ENCODE data around the gene CASK.
A peak's percentile ranks its signal among the peaks of the same experiment; 100 is the strongest.

The CASK gene

DNA sequence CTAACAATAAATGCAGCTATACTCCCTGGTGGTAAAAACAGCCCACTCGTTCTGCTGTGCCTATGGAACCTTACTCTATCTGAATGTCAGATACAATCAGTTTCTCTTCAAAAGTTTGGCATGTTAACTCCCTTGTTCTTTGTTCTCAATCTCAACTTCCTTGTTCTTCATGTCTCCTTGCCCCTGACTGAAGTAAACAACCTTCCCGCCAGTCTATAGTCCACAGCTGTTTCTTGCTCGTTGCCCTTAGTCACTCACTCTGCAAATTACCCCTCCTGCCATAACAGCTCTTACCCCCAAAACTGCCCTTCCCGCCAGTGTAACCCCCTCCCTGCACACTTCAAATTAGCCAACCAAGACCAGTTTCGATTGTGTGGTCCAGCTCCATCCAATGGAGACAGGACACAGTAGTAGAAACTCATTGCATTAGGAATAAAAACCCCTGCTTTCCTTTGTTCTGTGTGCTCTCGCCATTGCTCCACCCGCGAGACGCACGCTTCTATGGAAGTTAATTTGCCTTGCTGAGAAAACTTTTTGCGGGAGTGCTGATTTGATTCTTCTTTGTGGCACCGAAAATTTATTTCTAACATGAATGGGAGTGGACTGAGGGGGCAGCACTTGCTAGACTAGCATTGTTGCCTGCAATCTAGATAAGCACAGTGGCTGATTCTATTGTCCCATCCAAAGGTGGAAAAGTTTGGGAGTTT, 206.4 kb downstream of the CASK start:
- no peak for TF ChIP-seq PAX5 (IDR thresholded peaks at IDR 0.05; ENCODE audit: insufficient read depth, low read length, severe bottlenecking)
- TF ChIP-seq POLR2AphosphoS5 (IDR thresholded peaks at IDR 0.05; ENCODE audit: low read depth, low read length), result no peak
- TF ChIP-seq SPI1 (IDR thresholded peaks at IDR 0.05; ENCODE audit: low read depth, low read length), result no peak
- TF ChIP-seq TAF1 (IDR thresholded peaks at IDR 0.05; ENCODE audit: low read depth, low read length), result no peak
- no peak for TF ChIP-seq POU2F2 (IDR thresholded peaks at IDR 0.05; ENCODE audit: low read depth, low read length)
- TF ChIP-seq POLR2A (IDR thresholded peaks at IDR 0.05; ENCODE audit: low read depth, low read length), result no peak
- no peak for FAIRE-seq
- no peak for DNase-seq (ENCODE audit: insufficient read length, low spot score)

DNA sequence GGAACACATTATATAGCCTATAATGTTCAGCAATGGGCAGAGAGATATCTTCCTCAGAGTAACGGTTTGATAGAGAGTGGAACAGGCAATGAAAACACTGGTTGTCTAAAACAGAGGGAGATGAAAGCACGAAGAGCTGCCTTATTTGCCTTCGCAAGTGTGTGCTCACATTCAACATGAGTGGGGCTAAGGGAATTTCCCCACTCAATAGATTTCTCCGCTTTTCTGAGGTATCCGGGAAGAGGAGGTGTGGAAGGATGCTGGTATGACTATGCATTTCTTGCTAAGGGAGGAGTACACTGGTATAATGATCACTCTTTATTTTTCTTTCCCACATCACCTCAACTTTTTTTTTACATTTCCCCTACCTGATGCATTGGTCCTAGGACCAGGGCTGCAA, 207.1 kb downstream of the CASK start:
- FAIRE-seq (no peak), DNase-seq (ENCODE audit: insufficient read length, low spot score) (no peak)
- TF ChIP-seq POU2F2 (IDR thresholded peaks at IDR 0.05; ENCODE audit: low read depth, low read length) (no peak), POLR2A (IDR thresholded peaks at IDR 0.05; ENCODE audit: low read depth, low read length) (no peak), PAX5 (IDR thresholded peaks at IDR 0.05; ENCODE audit: insufficient read depth, low read length, severe bottlenecking) (no peak), POLR2AphosphoS5 (IDR thresholded peaks at IDR 0.05; ENCODE audit: low read depth, low read length) (no peak), SPI1 (IDR thresholded peaks at IDR 0.05; ENCODE audit: low read depth, low read length) (no peak), TAF1 (IDR thresholded peaks at IDR 0.05; ENCODE audit: low read depth, low read length) (no peak)

DNA sequence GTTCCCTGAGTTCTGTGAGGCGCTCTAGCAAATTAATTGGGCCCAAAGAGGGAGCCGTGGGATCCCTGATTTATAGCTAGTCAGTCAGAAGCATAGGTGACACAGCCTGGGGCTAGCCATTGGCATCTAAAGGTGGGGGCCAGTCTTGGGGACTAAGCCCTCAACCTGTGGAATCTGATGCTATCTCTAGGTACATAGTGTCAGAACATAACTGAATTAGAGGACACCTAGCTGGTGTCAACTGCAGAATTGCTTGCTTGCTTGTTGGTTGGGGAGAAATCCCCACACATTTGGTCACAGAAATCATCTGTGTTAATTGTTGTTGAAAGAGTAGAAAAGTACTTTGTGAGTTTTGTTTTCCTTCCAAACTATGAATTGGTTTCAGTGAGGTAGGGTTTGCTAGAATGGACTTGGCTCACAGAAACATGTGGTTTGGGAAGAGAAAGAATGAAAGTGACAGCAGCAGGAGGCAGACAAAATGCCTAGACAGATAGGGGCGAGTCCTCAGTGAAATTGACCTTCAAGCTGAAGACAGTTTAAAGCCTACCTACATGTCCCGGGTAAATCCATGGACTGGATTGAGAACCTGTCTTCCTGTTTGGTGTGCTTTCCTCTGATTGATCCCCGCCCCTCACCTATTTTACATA, 212.2 kb downstream of the CASK start:
- TF ChIP-seq PAX5 (IDR thresholded peaks at IDR 0.05; ENCODE audit: insufficient read depth, low read length, severe bottlenecking) (no peak), POLR2A (IDR thresholded peaks at IDR 0.05; ENCODE audit: low read depth, low read length) (no peak), SPI1 (IDR thresholded peaks at IDR 0.05; ENCODE audit: low read depth, low read length) (no peak), TAF1 (IDR thresholded peaks at IDR 0.05; ENCODE audit: low read depth, low read length) (no peak), POU2F2 (IDR thresholded peaks at IDR 0.05; ENCODE audit: low read depth, low read length) (no peak), POLR2AphosphoS5 (IDR thresholded peaks at IDR 0.05; ENCODE audit: low read depth, low read length) (no peak)
- FAIRE-seq (peak; percentile 33), DNase-seq (ENCODE audit: insufficient read length, low spot score) (no peak)

DNA sequence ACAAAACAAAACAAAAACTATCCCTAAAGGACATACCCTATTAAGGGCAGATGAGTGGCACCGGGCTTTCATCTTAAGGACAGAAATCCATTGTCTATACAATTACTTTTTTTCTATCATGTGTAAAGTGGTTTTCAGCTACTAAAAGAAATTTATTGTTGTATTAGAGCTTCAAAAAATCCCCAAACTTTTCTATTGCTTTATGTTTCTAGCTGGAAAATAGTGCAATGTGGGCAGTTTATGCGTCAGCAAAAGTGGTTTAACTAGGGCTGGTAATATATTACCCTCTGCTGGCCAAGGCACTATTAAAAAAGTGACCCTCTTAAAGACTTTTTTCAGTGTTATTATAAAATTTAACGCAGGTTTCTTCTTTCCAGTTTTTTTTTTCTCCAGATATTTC, 214.9 kb downstream of the CASK start:
- DNase-seq (ENCODE audit: insufficient read length, low spot score) (no peak), FAIRE-seq (no peak)
- TF ChIP-seq POLR2AphosphoS5 (IDR thresholded peaks at IDR 0.05; ENCODE audit: low read depth, low read length), result no peak
- TF ChIP-seq SPI1 (IDR thresholded peaks at IDR 0.05; ENCODE audit: low read depth, low read length), result no peak

DNA sequence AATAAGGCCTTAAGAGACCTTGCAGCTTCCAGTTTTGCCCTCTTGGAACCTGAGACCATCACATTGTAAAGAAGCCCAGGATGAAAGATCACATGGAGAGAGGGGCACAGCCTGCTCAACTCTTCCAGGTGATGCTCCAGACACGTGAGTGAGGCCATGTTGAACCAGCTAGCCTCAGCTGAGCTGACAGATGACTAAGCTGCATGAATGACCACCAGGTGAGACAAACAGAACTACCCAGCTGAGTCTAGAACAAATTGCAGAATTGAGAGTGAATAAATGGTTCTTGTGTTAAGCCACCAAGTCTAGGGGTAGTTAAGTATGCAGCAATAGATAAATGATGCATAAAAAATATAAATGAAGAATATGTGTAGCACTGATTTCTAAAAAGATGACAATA, 216.1 kb downstream of the CASK start:
- DNase-seq (ENCODE audit: insufficient read length, low spot score), result no peak
- peak; percentile 86 for FAIRE-seq
- TF ChIP-seq POLR2AphosphoS5 (IDR thresholded peaks at IDR 0.05; ENCODE audit: low read depth, low read length), result no peak
- no peak for TF ChIP-seq POLR2A (IDR thresholded peaks at IDR 0.05; ENCODE audit: low read depth, low read length)
- peak; percentile 39 for TF ChIP-seq SPI1 (IDR thresholded peaks at IDR 0.05; ENCODE audit: low read depth, low read length)

DNA sequence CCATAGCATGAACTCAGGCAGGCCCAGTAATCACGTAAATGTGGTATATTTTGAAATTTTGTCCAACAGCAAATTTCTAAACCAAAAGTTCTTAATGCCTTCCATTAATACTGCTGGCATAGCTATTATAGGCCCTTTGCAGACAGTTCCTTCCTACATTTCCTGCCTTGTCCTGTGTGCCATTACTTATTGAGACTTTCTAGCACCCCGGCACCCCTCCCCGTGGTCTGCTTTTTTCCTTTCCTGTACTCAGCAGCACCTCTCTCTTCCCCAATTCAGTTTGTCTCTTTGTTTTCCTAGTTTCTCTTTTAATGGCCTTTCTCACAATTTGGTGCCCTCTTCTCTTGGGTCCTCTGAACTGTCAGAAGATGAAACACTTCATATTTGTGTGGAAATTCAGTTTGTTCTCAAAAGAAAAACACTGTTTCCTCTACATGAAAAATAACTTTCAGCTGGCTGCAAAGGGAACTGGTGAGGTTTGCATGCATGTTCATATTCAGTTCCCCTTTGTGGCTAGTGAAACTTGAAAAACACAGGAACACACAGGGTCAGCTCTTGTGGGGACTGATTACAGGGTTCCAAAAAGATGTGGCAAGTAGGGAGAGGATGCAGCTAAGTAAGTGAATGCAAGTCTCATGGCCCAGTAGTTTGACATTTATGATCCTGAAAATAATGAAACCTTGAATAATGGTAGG, 217.5 kb downstream of the CASK start:
- TF ChIP-seq POLR2A (IDR thresholded peaks at IDR 0.05; ENCODE audit: low read depth, low read length), result no peak
- peak; percentile 65; the same call in 1 of the 2 replicates for TF ChIP-seq POU2F2 (IDR thresholded peaks at IDR 0.05; ENCODE audit: low read depth, low read length)
- TF ChIP-seq SPI1 (IDR thresholded peaks at IDR 0.05; ENCODE audit: low read depth, low read length), result peak; percentile 94
- no peak for DNase-seq (ENCODE audit: insufficient read length, low spot score)
- FAIRE-seq, result peak; percentile 99

DNA sequence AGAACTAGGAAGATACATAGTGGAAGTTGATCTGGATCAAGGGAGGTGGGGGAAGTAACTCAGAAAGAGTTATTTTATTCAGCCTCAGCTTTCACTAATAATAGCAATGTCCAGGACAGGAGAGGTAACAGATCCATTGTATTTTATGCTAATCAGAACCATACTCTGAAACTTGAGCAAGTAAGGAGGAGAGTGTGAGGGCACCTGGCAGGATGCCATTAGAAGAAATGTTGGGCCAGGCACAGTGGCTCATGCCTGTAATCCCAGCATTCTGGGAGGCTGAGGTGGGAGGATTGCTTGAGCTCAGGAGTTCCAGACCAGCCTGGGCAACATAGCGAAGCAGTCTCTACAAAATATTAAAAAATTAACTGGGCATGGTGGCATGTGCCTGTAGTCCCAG, 218.3 kb downstream of the CASK start:
- FAIRE-seq (no peak), DNase-seq (ENCODE audit: insufficient read length, low spot score) (no peak)
- TF ChIP-seq POU2F2 (IDR thresholded peaks at IDR 0.05; ENCODE audit: low read depth, low read length) (no peak), POLR2A (IDR thresholded peaks at IDR 0.05; ENCODE audit: low read depth, low read length) (no peak), PAX5 (IDR thresholded peaks at IDR 0.05; ENCODE audit: insufficient read depth, low read length, severe bottlenecking) (no peak), SPI1 (IDR thresholded peaks at IDR 0.05; ENCODE audit: low read depth, low read length) (no peak), TAF1 (IDR thresholded peaks at IDR 0.05; ENCODE audit: low read depth, low read length) (no peak), POLR2AphosphoS5 (IDR thresholded peaks at IDR 0.05; ENCODE audit: low read depth, low read length) (no peak)

DNA sequence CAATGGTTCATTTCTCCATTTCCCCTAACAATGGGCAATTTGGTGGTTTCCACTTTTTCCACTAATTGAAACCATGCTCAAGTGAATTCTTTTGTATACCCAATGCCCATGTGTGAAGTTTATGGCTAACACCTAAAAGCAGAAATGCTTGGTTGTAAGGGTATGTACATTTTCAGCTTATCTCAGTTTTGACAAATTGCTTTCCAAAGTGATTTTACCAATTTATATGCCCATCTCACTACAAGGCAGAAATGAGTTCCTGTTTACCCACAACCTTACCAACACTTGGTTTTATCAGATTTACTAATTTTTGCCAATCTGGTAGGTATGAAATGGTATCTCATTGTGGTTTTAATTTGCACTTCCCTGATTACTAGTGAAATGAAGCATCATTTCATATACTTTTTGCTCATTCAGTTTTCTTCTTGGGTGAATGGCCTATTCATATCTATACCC, 219.8 kb downstream of the CASK start:
- FAIRE-seq, result peak; percentile 88
- TF ChIP-seq PAX5 (IDR thresholded peaks at IDR 0.05; ENCODE audit: insufficient read depth, low read length, severe bottlenecking), result no peak
- no peak for TF ChIP-seq SPI1 (IDR thresholded peaks at IDR 0.05; ENCODE audit: low read depth, low read length)
- DNase-seq (ENCODE audit: insufficient read length, low spot score), result no peak

DNA sequence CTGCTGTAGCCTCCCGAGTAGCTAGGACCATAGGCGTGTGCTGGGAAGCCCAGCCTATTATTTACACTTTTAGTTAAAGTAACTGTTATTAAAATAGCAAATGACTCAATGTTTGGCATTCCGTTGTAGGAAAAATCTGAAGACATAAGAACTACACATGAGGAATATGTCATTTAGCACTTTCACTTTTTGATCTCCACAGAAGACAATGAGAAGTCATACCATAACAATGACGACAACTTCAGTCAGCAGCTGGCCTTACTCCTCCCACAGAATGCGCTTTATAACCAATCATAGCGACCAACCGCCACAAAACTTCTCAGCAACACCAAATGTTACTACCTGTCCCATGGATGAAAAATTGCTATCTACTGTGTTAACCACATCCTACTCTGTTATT, 227.9 kb downstream of the CASK start:
- DNase-seq (ENCODE audit: insufficient read length, low spot score), result no peak
- TF ChIP-seq TAF1 (IDR thresholded peaks at IDR 0.05; ENCODE audit: low read depth, low read length) (no peak), POLR2AphosphoS5 (IDR thresholded peaks at IDR 0.05; ENCODE audit: low read depth, low read length) (no peak), POLR2A (IDR thresholded peaks at IDR 0.05; ENCODE audit: low read depth, low read length) (no peak), POU2F2 (IDR thresholded peaks at IDR 0.05; ENCODE audit: low read depth, low read length) (no peak), PAX5 (IDR thresholded peaks at IDR 0.05; ENCODE audit: insufficient read depth, low read length, severe bottlenecking) (no peak), SPI1 (IDR thresholded peaks at IDR 0.05; ENCODE audit: low read depth, low read length) (no peak)
- peak; percentile 78 for FAIRE-seq

DNA sequence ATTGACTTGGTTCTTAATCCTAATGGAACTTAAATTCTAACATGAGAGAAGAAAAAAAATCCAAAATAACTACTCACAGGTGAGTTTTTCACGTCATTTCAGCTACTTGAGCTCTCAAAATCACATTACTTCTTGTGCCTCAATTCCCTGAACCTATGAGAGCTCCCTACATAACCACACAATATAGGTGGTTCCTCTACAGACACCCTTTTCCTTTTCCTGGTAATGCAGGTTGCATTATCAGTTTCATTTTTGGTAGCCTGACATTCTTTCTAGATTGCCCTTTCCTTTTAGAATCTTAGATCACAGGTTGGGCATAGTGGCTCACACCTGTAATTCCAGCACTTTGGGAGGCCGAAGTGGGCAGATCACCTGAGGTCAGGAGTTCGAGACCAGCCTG, 230.3 kb downstream of the CASK start:
- DNase-seq (ENCODE audit: insufficient read length, low spot score), result no peak
- no peak for TF ChIP-seq PAX5 (IDR thresholded peaks at IDR 0.05; ENCODE audit: insufficient read depth, low read length, severe bottlenecking)
- TF ChIP-seq TAF1 (IDR thresholded peaks at IDR 0.05; ENCODE audit: low read depth, low read length), result no peak
- TF ChIP-seq POU2F2 (IDR thresholded peaks at IDR 0.05; ENCODE audit: low read depth, low read length), result no peak
- TF ChIP-seq POLR2A (IDR thresholded peaks at IDR 0.05; ENCODE audit: low read depth, low read length), result no peak
- no peak for TF ChIP-seq POLR2AphosphoS5 (IDR thresholded peaks at IDR 0.05; ENCODE audit: low read depth, low read length)
- no peak for TF ChIP-seq SPI1 (IDR thresholded peaks at IDR 0.05; ENCODE audit: low read depth, low read length)
- FAIRE-seq, result no peak
